Tibial nerve (tissue), 4 donors: ENCODE measurements around the gene DLGAP1. TPM values are rescaled to one million over a fixed set of nuclear protein-coding genes. Genes with fewer than 3 reads are reported as not detected.

Source experiments
- DNase-seq, 2 donors: peaks; one replicate each; pipeline ENCODE4 v3.0.0-alpha.2; 2019; ENCODE audit warnings: low spot score in 2 of 2
- H3K27ac ChIP-seq, 4 donors: fragments of 200-600 bp; sonication (generic) in 3 of 4; one replicate each; pipeline ENCODE4 v1.5.1; 2017 to 2019; ENCODE audit warnings: mild to moderate bottlenecking in 1 of 4
- H3K27me3 ChIP-seq, 2 donors: fragments of 200-600 bp; sonication (generic) in 1 of 2; one replicate each; pipeline versions ENCODE4 v1.5.1 to v1.6.0; 2017 to 2019
- H3K36me3 ChIP-seq, 3 donors: fragments of 200-600 bp; sonication (generic); one replicate each; pipeline ENCODE4 v1.5.1; 2018 to 2019
- H3K4me1 ChIP-seq, 4 donors: fragments of 200-600 bp; sonication (generic) in 3 of 4; one replicate each; pipeline ENCODE4 v1.5.1; 2017 to 2019
- H3K4me3 ChIP-seq, 4 donors: fragments of 200-600 bp; sonication (generic) in 3 of 4; one replicate each; pipeline ENCODE4 v1.5.1; 2017 to 2019; ENCODE audit warnings: mild to moderate bottlenecking in 1 of 4, moderate library complexity in 1 of 4
- H3K9me3 ChIP-seq, 4 donors: fragments of 200-600 bp; sonication (generic) in 3 of 4; one replicate each; pipeline ENCODE4 v1.5.1; 2017 to 2019
- CTCF ChIP-seq, 5 experiments: fragments of 200-600 bp in 3 of 5; fragments of 450-650 bp in 2 of 5; sonication (generic) in 3 of 5; IDR thresholded peaks; one replicate each; pipeline ENCODE4 v1.5.1; 2016 to 2019; ENCODE audit warnings: antibody characterized with exemption in 5 of 5, mild to moderate bottlenecking in 3 of 5, moderate library complexity in 2 of 5
- EP300 ChIP-seq, 2 donors: sonication (generic); formaldehyde crosslinking; IDR thresholded peaks; one replicate each; pipeline ENCODE4 v1.6.1; 2017; ENCODE audit warnings: antibody characterized with exemption in 2 of 2, mild to moderate bottlenecking in 1 of 2
- POLR2A ChIP-seq, 2 donors: fragments of 450-650 bp; IDR thresholded peaks; one replicate each; pipeline ENCODE4 v1.6.1; 2017; ENCODE audit warnings: antibody characterized with exemption in 2 of 2, mild to moderate bottlenecking in 2 of 2, moderate library complexity in 2 of 2
- WGBS, 2 donors: methylation state at CpG; one replicate each; pipeline ENCODE4 v1.1.5; 2018; 5-methylcytosine and 5-hydroxymethylcytosine counted together
- total RNA-seq, 4 donors: library from RNA; depleted of rRNA; stranded (reverse); fragments of >200 nt; gene quantifications; one replicate each; pipeline ENCODE4 v1.1.0, GENCODE V29; 2016

The DLGAP1 gene
- total RNA-seq, 4 donors from 2014 or later = 1.5 to 18.3 (median 2.5) TPM

DNA sequence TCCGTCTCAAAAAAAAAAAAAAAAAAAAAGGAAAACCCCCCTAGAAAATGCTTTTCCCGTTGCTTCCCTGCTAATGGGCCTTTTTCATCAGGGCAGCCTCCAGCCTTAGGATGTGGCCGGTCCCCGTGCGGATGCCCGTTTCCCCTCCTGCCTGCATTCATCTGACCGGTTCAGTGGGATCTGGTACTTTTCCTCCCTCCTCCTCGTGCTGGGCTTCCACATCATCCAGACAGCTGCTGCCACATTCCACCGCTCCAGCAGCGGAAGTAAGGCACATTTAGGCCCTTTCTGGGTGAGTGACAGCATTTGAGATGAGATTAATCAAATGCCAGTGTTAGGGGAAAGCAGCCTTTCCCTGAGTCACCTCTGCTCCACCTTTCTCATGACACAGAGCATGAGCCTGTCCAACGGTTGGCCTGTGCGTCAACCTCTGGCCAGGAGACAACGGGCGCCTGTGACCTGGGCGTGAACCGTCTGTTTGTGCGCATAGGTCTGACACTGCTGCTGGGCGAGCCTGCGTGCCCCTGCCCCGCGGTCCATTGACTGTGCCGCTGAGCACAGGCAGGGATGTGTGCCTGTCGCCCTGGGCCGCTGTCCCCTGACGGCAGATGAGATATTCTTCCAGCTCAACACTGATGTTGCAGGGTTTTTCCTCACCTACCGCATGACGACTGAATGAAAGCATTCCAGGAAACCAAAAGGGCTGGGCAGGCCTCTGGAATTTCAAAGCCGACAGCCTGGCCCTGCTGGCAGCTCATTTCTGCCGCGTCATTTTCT is 831.1 kb downstream of the DLGAP1 start:
- H3K36me3 ChIP-seq = no peaks in the 10 kb centered on the region
- H3K27ac ChIP-seq = peak overlapping the region; percentile 70 to 89 (median 80)
- H3K4me3 ChIP-seq = peak overlapping the region in 2 of 4 donors; percentile 4 to 11
- peak in 1 of 5 experiments; percentile 9 for TF ChIP-seq CTCF (IDR thresholded peaks at IDR 0.05)
- peak in 1 of 2 donors; percentile 73 for TF ChIP-seq EP300 (IDR thresholded peaks at IDR 0.05)
- TF ChIP-seq POLR2A (IDR thresholded peaks at IDR 0.05) = no peak
- H3K27me3 ChIP-seq = no peaks in the 10 kb centered on the region
- peak; percentile 50 for DNase-seq
- WGBS, 2 donors = 21 to 23% methylated on average over 30 of the region's 30 CpGs
- no peaks in the 10 kb centered on the region for H3K9me3 ChIP-seq
- H3K4me1 ChIP-seq = peaks cover 0 to 38% (median 35%) of the 10 kb centered on the region in 4 donors

DNA sequence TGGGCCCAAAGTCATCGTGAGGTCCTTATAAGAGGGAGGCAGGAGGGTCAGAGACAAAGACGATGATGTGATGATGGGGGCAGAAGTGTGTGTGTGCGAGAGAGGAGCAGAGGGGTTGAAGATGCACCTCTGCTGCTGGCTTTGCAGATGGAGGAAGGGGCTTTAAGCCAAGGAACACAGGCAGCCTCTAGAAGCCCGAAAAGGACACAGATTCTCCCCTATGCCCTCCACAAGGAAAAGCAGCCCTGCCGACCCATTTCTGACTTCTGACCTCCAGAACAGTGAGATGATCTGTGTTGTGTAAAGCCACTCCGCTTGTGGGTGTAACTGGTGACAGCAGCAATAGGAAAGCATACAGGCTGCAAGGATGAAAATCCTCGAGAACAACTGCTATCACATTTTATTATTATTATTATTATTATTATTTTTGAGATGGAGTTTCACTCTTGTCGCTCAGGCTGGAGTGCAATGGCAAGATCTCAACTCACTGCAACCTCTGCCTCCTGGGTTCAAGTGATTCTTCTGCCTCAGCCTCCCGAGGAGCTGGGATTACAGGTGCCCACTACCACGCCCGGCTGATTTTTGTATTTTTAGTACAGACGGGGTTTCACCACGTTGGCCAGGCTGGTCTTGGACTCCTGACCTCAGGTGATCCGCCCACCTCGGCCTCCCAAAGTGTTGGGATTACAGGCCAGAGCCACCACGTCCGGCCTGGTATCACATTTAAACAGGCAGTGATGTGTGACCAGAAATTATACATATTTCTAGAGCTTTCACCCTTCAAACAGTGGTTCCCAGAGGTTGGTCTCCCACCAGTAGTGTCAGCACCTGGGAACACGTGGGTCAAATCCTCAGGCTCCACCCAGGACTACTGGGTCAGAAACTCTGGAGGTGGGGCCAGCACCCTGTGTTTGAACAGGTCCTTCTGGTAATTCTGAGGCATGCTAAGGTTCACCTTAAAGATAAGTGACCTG is 834.7 kb downstream of the DLGAP1 start:
- Histone ChIP-seq H3K27me3 (no peaks in the 10 kb centered on the region), H3K9me3 (no peaks in the 10 kb centered on the region)
- TF ChIP-seq CTCF (IDR thresholded peaks at IDR 0.05) = no peak
- no peak for TF ChIP-seq POLR2A (IDR thresholded peaks at IDR 0.05)
- no peak for TF ChIP-seq EP300 (IDR thresholded peaks at IDR 0.05)

GRCh38 chr18:3619746-3620145 is 835.4 kb downstream of the DLGAP1 start:
- no peak overlapping the region for H3K4me3 ChIP-seq
- 99% methylated on average over 4 of the region's 4 CpGs for WGBS, 2 donors
- no peak for TF ChIP-seq POLR2A (IDR thresholded peaks at IDR 0.05)
- no peak for DNase-seq
- no peaks in the 10 kb centered on the region for H3K27me3 ChIP-seq
- H3K36me3 ChIP-seq = no peaks in the 10 kb centered on the region
- peaks cover 0 to 34% (median 26%) of the 10 kb centered on the region in 4 donors for H3K4me1 ChIP-seq
- no peaks in the 10 kb centered on the region for H3K9me3 ChIP-seq
- H3K27ac ChIP-seq = no peak overlapping the region

More for the DNA sequence above, 834.7 kb downstream of the DLGAP1 start:
- H3K36me3 ChIP-seq = no peaks in the 10 kb centered on the region
- 87 to 94% methylated on average over 18 of the region's 18 CpGs for WGBS, 2 donors
- H3K4me1 ChIP-seq = peaks cover 0 to 41% (median 33%) of the 10 kb centered on the region in 4 donors
- H3K27ac ChIP-seq = no peak overlapping the region
- H3K4me3 ChIP-seq = no peak overlapping the region
- no peak for DNase-seq

GRCh38 chr18:3619222-3619621 is 835.9 kb downstream of the DLGAP1 start:
- H3K36me3 ChIP-seq = no peaks in the 10 kb centered on the region
- H3K27ac ChIP-seq = no peak overlapping the region
- 96 to 97% methylated on average over 3 of the region's 3 CpGs for WGBS, 2 donors
- H3K4me3 ChIP-seq = no peak overlapping the region
- no peak for DNase-seq
- H3K27me3 ChIP-seq = no peaks in the 10 kb centered on the region
- H3K4me1 ChIP-seq = peaks cover 0 to 29% (median 21%) of the 10 kb centered on the region in 4 donors
- TF ChIP-seq POLR2A (IDR thresholded peaks at IDR 0.05) (no peak), CTCF (IDR thresholded peaks at IDR 0.05) (no peak), EP300 (IDR thresholded peaks at IDR 0.05) (no peak)
- no peaks in the 10 kb centered on the region for H3K9me3 ChIP-seq

DNA sequence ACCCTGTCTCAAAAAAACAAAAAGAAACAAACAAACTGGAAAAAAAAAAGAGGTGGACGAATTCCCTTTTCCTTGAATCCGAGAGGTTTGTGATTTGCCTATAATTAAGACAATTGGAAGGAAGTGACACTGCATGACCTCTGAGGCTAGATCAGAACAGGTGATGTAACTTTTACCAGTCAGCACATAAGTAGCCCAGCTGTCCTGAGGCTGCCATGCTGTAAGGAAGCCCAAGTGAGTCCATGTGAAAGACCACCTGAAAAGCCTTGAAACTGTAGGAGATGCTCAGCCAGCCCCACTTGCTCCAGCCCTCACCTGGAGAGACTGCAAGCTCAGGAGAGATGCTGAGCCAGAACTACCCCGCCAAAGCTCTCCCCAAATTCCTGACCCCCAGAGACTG is 838.4 kb downstream of the DLGAP1 start:
- no peak overlapping the region for H3K27ac ChIP-seq
- no peaks in the 10 kb centered on the region for H3K36me3 ChIP-seq
- 93 to 95% methylated on average over 3 of the region's 3 CpGs for WGBS, 2 donors
- no peak overlapping the region for H3K4me3 ChIP-seq
- H3K27me3 ChIP-seq = no peaks in the 10 kb centered on the region
- no peaks in the 10 kb centered on the region for H3K9me3 ChIP-seq
- peaks cover 0 to 10% (median 2%) of the 10 kb centered on the region in 4 donors for H3K4me1 ChIP-seq
- TF ChIP-seq EP300 (IDR thresholded peaks at IDR 0.05) = no peak
- TF ChIP-seq POLR2A (IDR thresholded peaks at IDR 0.05) = no peak
- no peak for TF ChIP-seq CTCF (IDR thresholded peaks at IDR 0.05)
- DNase-seq = no peak
